Measurements from ENCODE around the gene FGD4. TPM values are rescaled to one million over a fixed set of nuclear protein-coding genes. Genes with fewer than 3 reads are reported as not detected.
"Not testable (repeated sequence)": the region's sequence is repeated elsewhere in the genome, so short reads cannot be mapped to it uniquely, and the experiment has no call there.

FGD4 gene
- total RNA-seq, 1 experiment from 2014 or later, result 37.4 TPM

GRCh38 chr12:32505067-32505945 lies 105.9 kb downstream of the FGD4 start:
- no TSS peak for BruUV-seq (replicated peaks)
- TF ChIP-seq CTCF (IDR thresholded peaks at IDR 0.05; ENCODE audit: unreplicated experiment), result no peak

GRCh38 chr12:32507096-32507941 lies 108.0 kb downstream of the FGD4 start:
- BruUV-seq (replicated peaks); H3K9me3 Mint-ChIP-seq (ENCODE audit: low read depth, unreplicated experiment); DNase-seq; H3K27me3 Mint-ChIP-seq (ENCODE audit: unreplicated experiment); H3K4me3 Mint-ChIP-seq (ENCODE audit: low read depth, unreplicated experiment); H3K27ac Mint-ChIP-seq (ENCODE audit: unreplicated experiment); CTCF ChIA-PET; intact Hi-C loops (cut with micrococcal nuclease; ENCODE audit: unreplicated experiment); H3K36me3 Mint-ChIP-seq (ENCODE audit: insufficient read depth, unreplicated experiment): not testable (repeated sequence)
- peaks cover 32% of the 10 kb centered on the region for H3K4me1 Mint-ChIP-seq (ENCODE audit: low read depth, unreplicated experiment)

More at GRCh38 chr12:32505067-32505945, 105.9 kb downstream of the FGD4 start:
- Mint-ChIP-seq H3K4me1 (ENCODE audit: low read depth, unreplicated experiment) (peaks cover 48% of the 10 kb centered on the region), H3K36me3 (ENCODE audit: insufficient read depth, unreplicated experiment) (peaks cover 6% of the 10 kb centered on the region), H3K9me3 (ENCODE audit: low read depth, unreplicated experiment) (no peaks in the 10 kb centered on the region), H3K27me3 (ENCODE audit: unreplicated experiment) (no peaks in the 10 kb centered on the region), H3K4me3 (ENCODE audit: low read depth, unreplicated experiment) (no peak overlapping the region), H3K27ac (ENCODE audit: unreplicated experiment) (no peak overlapping the region)
- intact Hi-C loops (cut with micrococcal nuclease; ENCODE audit: unreplicated experiment), result no loop called here
- CTCF ChIA-PET, result no interaction called here
- no peak for DNase-seq

GRCh38 chr12:32507942-32508320 lies 108.6 kb downstream of the FGD4 start:
- Mint-ChIP-seq H3K36me3 (ENCODE audit: insufficient read depth, unreplicated experiment) (no peaks in the 10 kb centered on the region), H3K4me1 (ENCODE audit: low read depth, unreplicated experiment) (peaks cover 26% of the 10 kb centered on the region), H3K4me3 (ENCODE audit: low read depth, unreplicated experiment) (no peak overlapping the region), H3K27me3 (ENCODE audit: unreplicated experiment) (no peaks in the 10 kb centered on the region), H3K9me3 (ENCODE audit: low read depth, unreplicated experiment) (no peaks in the 10 kb centered on the region), H3K27ac (ENCODE audit: unreplicated experiment) (no peak overlapping the region)
- CTCF ChIA-PET, result no interaction called here
- no peak for TF ChIP-seq CTCF (IDR thresholded peaks at IDR 0.05; ENCODE audit: unreplicated experiment)
- BruUV-seq (replicated peaks), result no TSS peak
- DNase-seq, result no peak
- intact Hi-C loops (cut with micrococcal nuclease; ENCODE audit: unreplicated experiment), result no loop called here

- no TSS peak for BruUV-seq (replicated peaks)
- no peaks in the 10 kb centered on the region for H3K36me3 Mint-ChIP-seq (ENCODE audit: insufficient read depth, unreplicated experiment)
- H3K4me3 Mint-ChIP-seq (ENCODE audit: low read depth, unreplicated experiment), result no peak overlapping the region
- H3K4me1 Mint-ChIP-seq (ENCODE audit: low read depth, unreplicated experiment), result peaks cover 24% of the 10 kb centered on the region
- intact Hi-C loops (cut with micrococcal nuclease; ENCODE audit: unreplicated experiment), result no loop called here
- CTCF ChIA-PET, result interaction anchor here (0.5 kb wide), 1 partner anchor 1104 kb away, joined by 4 read pairs; no protein-coding TSS in a partner anchor
- DNase-seq, result no peak
- no peaks in the 10 kb centered on the region for H3K27me3 Mint-ChIP-seq (ENCODE audit: unreplicated experiment)
- no peak for TF ChIP-seq CTCF (IDR thresholded peaks at IDR 0.05; ENCODE audit: unreplicated experiment)
- no peak overlapping the region for H3K27ac Mint-ChIP-seq (ENCODE audit: unreplicated experiment)
- no peaks in the 10 kb centered on the region for H3K9me3 Mint-ChIP-seq (ENCODE audit: low read depth, unreplicated experiment)
Measured at GRCh38 chr12:32508626-32509025, 109.3 kb downstream of the FGD4 start.
